HepG2 (cell line): ENCODE data around the gene PEAK3. TPM values are rescaled to one million over a fixed set of nuclear protein-coding genes. Genes with fewer than 3 reads are reported as not detected.

ENCODE experiments used
- AKNA ChIP-seq: sonication (generic); formaldehyde crosslinking; IDR thresholded peaks from 2 replicates; pipeline ENCODE4 v1.4.0; 2020; ENCODE audit warnings: missing genetic modification reagents, borderline replicate concordance
- BORCS8-MEF2B ChIP-seq: sonication (generic); formaldehyde crosslinking; IDR thresholded peaks from 2 replicates; pipeline ENCODE4 v1.8.0; 2022; ENCODE audit warnings: mild to moderate bottlenecking, missing genetic modification reagents
- GRHL1 ChIP-seq: sonication (generic); formaldehyde crosslinking; conservative IDR thresholded peaks from 2 replicates; pipeline ENCODE4 v1.8.0; 2022; ENCODE audit warnings: missing genetic modification reagents
- IRF1 ChIP-seq: sonication (generic); formaldehyde crosslinking; IDR thresholded peaks from 2 replicates; pipeline ENCODE4 v1.4.0; 2020; ENCODE audit warnings: low read depth, mild to moderate bottlenecking, missing genetic modification reagents
- KAT2B ChIP-seq: fragments of 150-350 bp; IDR thresholded peaks from 2 replicates; pipeline ENCODE4 v1.6.1; 2014; ENCODE audit warnings: low read depth, low read length, borderline replicate concordance
- KDM5B ChIP-seq: sonication (generic); formaldehyde crosslinking; IDR thresholded peaks from 2 replicates; pipeline ENCODE4 v1.4.0; 2020; ENCODE audit warnings: missing genetic modification reagents, mild to moderate bottlenecking, borderline replicate concordance
- NFATC3 ChIP-seq: sonication (generic); formaldehyde crosslinking; IDR thresholded peaks from 2 replicates; pipeline ENCODE4 v1.5.1; 2020; ENCODE audit warnings: mild to moderate bottlenecking, missing genetic modification reagents
- NFE2 ChIP-seq: sonication (generic); formaldehyde crosslinking; IDR thresholded peaks from 2 replicates; pipeline ENCODE4 v1.4.0; 2020; ENCODE audit warnings: missing genetic modification reagents
- TBX2 ChIP-seq: sonication (generic); formaldehyde crosslinking; IDR thresholded peaks from 2 replicates; pipeline ENCODE4 v1.5.0; 2020; ENCODE audit warnings: missing genetic modification reagents, mild to moderate bottlenecking, borderline replicate concordance
- ZBTB33 ChIP-seq: sonication (generic); formaldehyde crosslinking; IDR thresholded peaks from 2 replicates; pipeline ENCODE4 v1.4.0; 2020; ENCODE audit warnings: missing genetic modification reagents
- ZNF138 ChIP-seq: sonication (generic); formaldehyde crosslinking; IDR thresholded peaks from 2 replicates; pipeline ENCODE4 v1.5.0; 2020; ENCODE audit warnings: mild to moderate bottlenecking, low read depth, missing genetic modification reagents
- ZNF740 ChIP-seq: sonication (generic); formaldehyde crosslinking; IDR thresholded peaks from 2 replicates; pipeline ENCODE4 v1.4.0; 2020; ENCODE audit warnings: missing genetic modification reagents
- ZNF768 ChIP-seq: sonication (generic); formaldehyde crosslinking; IDR thresholded peaks from 2 replicates; pipeline ENCODE4 v1.4.0; 2020; ENCODE audit warnings: missing genetic modification reagents
- ZNF891 ChIP-seq: sonication (generic); formaldehyde crosslinking; IDR thresholded peaks from 2 replicates; pipeline ENCODE4 v1.5.0; 2020; ENCODE audit warnings: mild to moderate bottlenecking, missing genetic modification reagents
- polyA plus RNA-seq, 8 experiments: library from polyadenylated mRNA; depleted of rRNA in 3 of 8; stranded (reverse) in 7 of 8; unstranded in 1 of 8; fragments of >200 nt; fragmentation: Illumina TruSeq in 4 of 8; extraction: Trizol in 4 of 8; gene quantifications; 2 replicates each; pipeline versions ENCODE4 v1.2.1 to v1.2.3, GENCODE V29; 2011 to 2016; ENCODE audit warnings: low read depth in 4 of 8, missing spikeins in 1 of 8, mixed read lengths in 1 of 8; ENCODE audit not compliant: insufficient read depth in 1 of 8
- total RNA-seq, 5 experiments: library from RNA; depleted of rRNA; stranded (reverse); fragments of >200 nt; fragmentation: Illumina TruSeq; extraction: Trizol; gene quantifications; 2 replicates each; pipeline ENCODE4 v1.2.3, GENCODE V29; 2016; ENCODE audit warnings: low read depth in 1 of 5

The PEAK3 gene
- total and polyA plus RNA-seq, 2 of the 13 experiments (the other 11 are each of a cell fraction or from before 2014, with no cell fraction given), result not detected

GRCh38 chr19:2269244-2270156, 12.5 kb downstream of the PEAK3 start (continued):
- no peak for TF ChIP-seq GRHL1 (CRISPR knock-in tag)
- TF ChIP-seq IRF1, result no peak
- TF ChIP-seq ZBTB33 (CRISPR knock-in tag), result peak; percentile 23; the same call in 1 of the 2 replicates
- TF ChIP-seq ZNF740 (CRISPR knock-in tag), result 0 out of 2 replicates have a peak, but pooled peaks have one; percentile 21
- no peak for TF ChIP-seq AKNA
- peak; percentile 46; the same call in 1 of the 2 replicates for TF ChIP-seq KDM5B
- TF ChIP-seq ZNF138 (CRISPR knock-in tag), result no peak
- 0 out of 2 replicates have a peak, but pooled peaks have one; percentile 55 for TF ChIP-seq NFATC3 (CRISPR knock-in tag)
- TF ChIP-seq NFE2 (CRISPR knock-in tag), result no peak
- TF ChIP-seq TBX2, result peak; percentile 72; the same call in 1 of the 2 replicates
- peak; percentile 86 for TF ChIP-seq ZNF891 (CRISPR knock-in tag)
- TF ChIP-seq BORCS8-MEF2B (CRISPR knock-in tag), result peak; percentile 89
- no peak; the same call in 1 of the 2 replicates for TF ChIP-seq ZNF768 (CRISPR knock-in tag)
- no peak for TF ChIP-seq KAT2B
